GM12878 (cell line): Measurements from ENCODE around the gene OSM.

Experiments
- BCLAF1 ChIP-seq: fragments of 450-650 bp; IDR thresholded peaks from 2 replicates; pipeline ENCODE4 v1.6.1; 2017; ENCODE audit warnings: antibody characterized with exemption, mild to moderate bottlenecking, moderate library complexity
- CTCF ChIP-seq, 3 experiments: IDR thresholded peaks in 2 of 3; conservative IDR thresholded peaks in 1 of 3; 2 replicates each; pipeline ENCODE4 v1.5.1; 2011; ENCODE audit warnings: low read depth in 3 of 3, low read length in 3 of 3, mild to moderate bottlenecking in 3 of 3, control low read depth in 2 of 3, moderate library complexity in 2 of 3, inconsistent platforms in 1 of 3, mixed read lengths in 1 of 3; ENCODE audit not compliant: control insufficient read depth in 2 of 3, insufficient read depth in 1 of 3; ENCODE audit errors: extremely low read depth in 1 of 3
- EP300 ChIP-seq, 2 experiments: fragments of 150-350 bp in 1 of 2; IDR thresholded peaks; 2 replicates each; pipeline ENCODE4 v1.6.1; 2011 to 2012; ENCODE audit warnings: low read depth in 2 of 2, low read length in 2 of 2, borderline replicate concordance in 1 of 2, improper control_type of control experiment in 1 of 2, inconsistent platforms in 1 of 2; ENCODE audit not compliant: control insufficient read depth in 1 of 2
- ESRRA ChIP-seq: IDR thresholded peaks from 2 replicates; pipeline ENCODE4 v1.6.1; 2012; ENCODE audit warnings: mild to moderate bottlenecking, low read length, improper control_type of control experiment
- FOS ChIP-seq: IDR thresholded peaks from 3 replicates; pipeline ENCODE4 v1.6.1; 2011; ENCODE audit warnings: borderline replicate concordance; ENCODE audit not compliant: insufficient read length; ENCODE audit errors: extremely low read depth
- MEF2A ChIP-seq: IDR thresholded peaks from 2 replicates; pipeline ENCODE4 v1.6.1; 2011; ENCODE audit warnings: low read depth, mild to moderate bottlenecking, low read length, moderate library complexity; ENCODE audit not compliant: insufficient read depth
- POLR2AphosphoS5 ChIP-seq: IDR thresholded peaks from 2 replicates; pipeline ENCODE4 v1.6.1; 2011; ENCODE audit warnings: mild to moderate bottlenecking, low read length, inconsistent platforms
- SMC3 ChIP-seq: IDR thresholded peaks from 2 replicates; pipeline ENCODE4 v1.6.1; 2011; ENCODE audit warnings: low read length, improper control_type of control experiment, borderline replicate concordance
- ZNF24 ChIP-seq: fragments of 450-650 bp; IDR thresholded peaks from 2 replicates; pipeline ENCODE4 v1.6.1; 2017; ENCODE audit warnings: antibody characterized with exemption, mild to moderate bottlenecking
- ZSCAN29 ChIP-seq: fragments of 450-650 bp; IDR thresholded peaks from 2 replicates; pipeline ENCODE4 v1.6.1; 2017; ENCODE audit warnings: mild to moderate bottlenecking, moderate library complexity
- TF ChIP-seq, protein P1 (sequence below): fragments of 450-650 bp; formaldehyde crosslinking; IDR thresholded peaks from 2 replicates; pipeline ENCODE4 v1.4.0; 2022; ENCODE audit warnings: mild to moderate bottlenecking, moderate library complexity

- TF ChIP-seq ESRRA (no peak), MEF2A (no peak), ZSCAN29 (no peak), CTCF (IDR thresholded peaks at IDR 0.05 in 2 of 3, conservative IDR thresholded peaks at IDR 0.05 in 1 of 3; ENCODE audit: control insufficient read depth in 2 of 3, extremely low read depth in 1 of 3, insufficient read depth in 1 of 3, low read depth in 3 of 3, low read length in 3 of 3) (no peak), POLR2AphosphoS5 (no peak), EP300 (IDR thresholded peaks at IDR 0.05; ENCODE audit: borderline replicate concordance in 1 of 2, control insufficient read depth in 1 of 2, low read depth in 2 of 2, low read length in 2 of 2) (no peak), SMC3 (no peak), BCLAF1 (no peak), ZNF24 (no peak), FOS (no peak)
- TF ChIP-seq, protein P1, sequence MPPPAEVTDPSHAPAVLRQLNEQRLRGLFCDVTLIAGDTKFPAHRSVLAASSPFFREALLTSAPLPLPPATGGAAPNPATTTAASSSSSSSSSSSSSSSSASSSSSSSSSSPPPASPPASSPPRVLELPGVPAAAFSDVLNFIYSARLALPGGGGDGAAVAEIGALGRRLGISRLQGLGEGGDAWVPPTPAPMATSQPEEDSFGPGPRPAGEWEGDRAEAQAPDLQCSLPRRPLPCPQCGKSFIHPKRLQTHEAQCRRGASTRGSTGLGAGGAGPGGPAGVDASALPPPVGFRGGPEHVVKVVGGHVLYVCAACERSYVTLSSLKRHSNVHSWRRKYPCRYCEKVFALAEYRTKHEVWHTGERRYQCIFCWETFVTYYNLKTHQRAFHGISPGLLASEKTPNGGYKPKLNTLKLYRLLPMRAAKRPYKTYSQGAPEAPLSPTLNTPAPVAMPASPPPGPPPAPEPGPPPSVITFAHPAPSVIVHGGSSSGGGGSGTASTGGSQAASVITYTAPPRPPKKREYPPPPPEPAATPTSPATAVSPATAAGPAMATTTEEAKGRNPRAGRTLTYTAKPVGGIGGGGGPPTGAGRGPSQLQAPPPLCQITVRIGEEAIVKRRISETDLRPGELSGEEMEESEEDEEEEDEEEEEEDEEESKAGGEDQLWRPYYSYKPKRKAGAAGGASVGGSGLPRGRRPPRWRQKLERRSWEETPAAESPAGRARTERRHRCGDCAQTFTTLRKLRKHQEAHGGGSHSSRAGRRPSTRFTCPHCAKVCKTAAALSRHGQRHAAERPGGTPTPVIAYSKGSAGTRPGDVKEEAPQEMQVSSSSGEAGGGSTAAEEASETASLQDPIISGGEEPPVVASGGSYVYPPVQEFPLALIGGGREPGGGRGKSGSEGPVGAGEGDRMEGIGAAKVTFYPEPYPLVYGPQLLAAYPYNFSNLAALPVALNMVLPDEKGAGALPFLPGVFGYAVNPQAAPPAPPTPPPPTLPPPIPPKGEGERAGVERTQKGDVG = no peak
These were observed 44.3 kb downstream of the OSM start for GRCh38 chr22:30222321-30222720.
